Measurements from ENCODE around the gene PCDH15. TPM values are rescaled to one million over a fixed set of nuclear protein-coding genes. Genes with fewer than 3 reads are reported as not detected.

Gene PCDH15
- total and polyA plus RNA-seq, 2 of the 13 experiments (the other 11 are each of a cell fraction or from before 2014, with no cell fraction given) = not detected

DNA sequence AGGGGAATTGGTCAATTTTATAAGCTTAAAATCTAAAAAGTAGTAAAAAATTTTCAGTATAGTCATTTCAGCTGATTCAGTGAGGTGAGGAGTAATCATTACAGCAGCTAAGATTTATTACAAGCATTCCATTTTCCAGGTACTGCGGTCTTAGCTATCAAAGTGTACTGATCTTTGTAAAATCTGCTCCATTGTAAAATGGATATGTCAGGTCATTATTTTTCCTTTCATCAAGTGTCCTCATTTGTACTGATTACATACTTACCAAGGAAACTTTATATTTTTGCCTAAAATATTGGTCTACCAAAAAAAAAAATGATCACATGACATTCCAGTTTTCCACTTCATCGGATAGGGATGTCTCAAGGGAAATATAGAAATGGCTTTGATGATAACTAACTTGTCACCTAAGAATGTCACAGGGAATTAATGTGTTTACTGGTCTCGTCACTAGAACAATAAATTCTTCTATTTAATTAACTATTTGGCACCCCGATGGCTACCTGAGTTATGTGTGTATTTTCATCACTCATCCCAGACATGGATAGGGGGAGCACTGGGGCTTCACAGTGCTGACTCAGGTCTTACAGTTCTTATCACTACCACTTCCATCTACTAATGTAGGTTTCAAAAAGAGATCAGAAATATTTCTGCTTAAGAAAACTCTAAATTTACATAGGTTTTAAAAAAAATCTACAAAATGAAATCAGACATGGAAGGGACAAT is 948.4 kb downstream of the PCDH15 start:
- Histone ChIP-seq H3K4me3 (replicated peaks in 1 of 3; ENCODE audit: insufficient read depth in 1 of 3, low read depth in 2 of 3, low read length in 3 of 3) (no peak overlapping the region), H2AFZ (ENCODE audit: low read length) (no peak overlapping the region), H3K4me1 (ENCODE audit: insufficient read depth, low read length) (no peaks in the 10 kb centered on the region), H3K27ac (ENCODE audit: extremely low read length, insufficient read depth, low read length) (no peak overlapping the region), H4K20me1 (ENCODE audit: insufficient read depth, low read length) (no peaks in the 10 kb centered on the region), H3K4me2 (ENCODE audit: low read depth, low read length) (no peak overlapping the region), H3K9ac (ENCODE audit: insufficient read depth, low read depth, low read length) (no peak overlapping the region), H3K36me3 (replicated peaks in 1 of 2; ENCODE audit: control insufficient read depth in 1 of 2, insufficient read depth in 2 of 2, low read length in 2 of 2) (no peaks in the 10 kb centered on the region), H3K9me3 (ENCODE audit: low read length) (no peaks in the 10 kb centered on the region), H3K79me2 (ENCODE audit: insufficient read depth, low read length) (no peaks in the 10 kb centered on the region), H3K27me3 (ENCODE audit: control insufficient read depth in 1 of 2, insufficient read depth in 2 of 2, low read length in 2 of 2) (no peaks in the 10 kb centered on the region)
- DNase-seq (ENCODE audit: low spot score) = no peak
- TF ChIP-seq MAFK (conservative IDR thresholded peaks at IDR 0.05 in 1 of 2, IDR thresholded peaks at IDR 0.05 in 1 of 2; ENCODE audit: low read length in 2 of 2) (0 out of 4 replicates have a peak, but pooled peaks of 1 of the 2 experiments have one; percentile 27), ZNF713 (CRISPR knock-in tag; IDR thresholded peaks at IDR 0.05) (no peak)
- intact Hi-C loops (cut with micrococcal nuclease; ENCODE audit: unreplicated experiment) (no loop called here), in situ Hi-C loops (cut with HindIII; ENCODE audit: extremely low pct_ligation_motif_present, low pct_unique_long_range_greater_than_20kb) (no loop called here)
- 14% methylated on average over 4 of the region's 4 CpGs for WGBS (ENCODE audit: low lambda C conversion rate)
- ChIA-PET POLR2A (no interaction called here), CTCF (ENCODE audit: low intra/inter-chr PET ratio, low total read pairs) (no interaction called here)
- FAIRE-seq = no peak
- ATAC-seq = no peak
- BruUV-seq (replicated peaks) = no TSS peak

DNA sequence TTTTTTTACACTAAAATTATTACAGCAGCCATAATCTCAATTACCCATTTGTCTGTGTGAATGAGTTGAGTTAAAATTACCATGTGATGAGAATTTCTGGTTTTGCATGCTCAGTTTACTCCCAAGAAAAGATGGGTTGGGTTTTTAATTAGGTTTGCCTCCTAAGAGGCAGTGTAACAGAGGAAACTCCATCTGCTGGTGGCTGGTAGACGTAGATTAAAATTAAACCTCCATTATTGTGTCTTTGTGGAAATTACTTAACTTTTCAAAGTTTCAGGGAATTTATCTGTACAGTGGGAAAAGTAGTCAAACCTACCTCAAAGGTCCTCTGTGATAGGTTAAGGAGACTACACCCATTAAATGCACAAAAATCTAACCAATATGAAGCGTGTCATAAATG is 954.2 kb downstream of the PCDH15 start:
- ATAC-seq = no peak
- ChIA-PET POLR2A (no interaction called here), CTCF (ENCODE audit: low intra/inter-chr PET ratio, low total read pairs) (no interaction called here)
- FAIRE-seq = no peak
- no peak overlapping the region for H3K4me3 ChIP-seq (replicated peaks in 1 of 3; ENCODE audit: insufficient read depth in 1 of 3, low read depth in 2 of 3, low read length in 3 of 3)
- no peak overlapping the region for H3K4me2 ChIP-seq (ENCODE audit: low read depth, low read length)
- H3K4me1 ChIP-seq (ENCODE audit: insufficient read depth, low read length) = no peaks in the 10 kb centered on the region
- H2AFZ ChIP-seq (ENCODE audit: low read length) = no peak overlapping the region
- no peak overlapping the region for H3K27ac ChIP-seq (ENCODE audit: extremely low read length, insufficient read depth, low read length)
- no peak overlapping the region for H3K9ac ChIP-seq (ENCODE audit: insufficient read depth, low read depth, low read length)
- no TSS peak for BruUV-seq (replicated peaks)
- no peaks in the 10 kb centered on the region for H3K79me2 ChIP-seq (ENCODE audit: insufficient read depth, low read length)
- no peaks in the 10 kb centered on the region for H4K20me1 ChIP-seq (ENCODE audit: insufficient read depth, low read length)
- intact Hi-C loops (cut with micrococcal nuclease; ENCODE audit: unreplicated experiment) = loop anchor here (10.0 kb wide), 1 partner anchor 258 kb away; no protein-coding TSS in a partner anchor
- in situ Hi-C loops (cut with HindIII; ENCODE audit: extremely low pct_ligation_motif_present, low pct_unique_long_range_greater_than_20kb) = loop anchor here (25.0 kb wide), 1 partner anchor 540 kb away; no protein-coding TSS in a partner anchor
- H3K9me3 ChIP-seq (ENCODE audit: low read length) = no peaks in the 10 kb centered on the region
- H3K36me3 ChIP-seq (replicated peaks in 1 of 2; ENCODE audit: control insufficient read depth in 1 of 2, insufficient read depth in 2 of 2, low read length in 2 of 2) = no peaks in the 10 kb centered on the region
- DNase-seq (ENCODE audit: low spot score) = no peak
- WGBS (ENCODE audit: low lambda C conversion rate) = 2% methylated on average over 2 of the region's 2 CpGs
- H3K27me3 ChIP-seq (ENCODE audit: control insufficient read depth in 1 of 2, insufficient read depth in 2 of 2, low read length in 2 of 2) = no peaks in the 10 kb centered on the region
- TF ChIP-seq, protein P1, sequence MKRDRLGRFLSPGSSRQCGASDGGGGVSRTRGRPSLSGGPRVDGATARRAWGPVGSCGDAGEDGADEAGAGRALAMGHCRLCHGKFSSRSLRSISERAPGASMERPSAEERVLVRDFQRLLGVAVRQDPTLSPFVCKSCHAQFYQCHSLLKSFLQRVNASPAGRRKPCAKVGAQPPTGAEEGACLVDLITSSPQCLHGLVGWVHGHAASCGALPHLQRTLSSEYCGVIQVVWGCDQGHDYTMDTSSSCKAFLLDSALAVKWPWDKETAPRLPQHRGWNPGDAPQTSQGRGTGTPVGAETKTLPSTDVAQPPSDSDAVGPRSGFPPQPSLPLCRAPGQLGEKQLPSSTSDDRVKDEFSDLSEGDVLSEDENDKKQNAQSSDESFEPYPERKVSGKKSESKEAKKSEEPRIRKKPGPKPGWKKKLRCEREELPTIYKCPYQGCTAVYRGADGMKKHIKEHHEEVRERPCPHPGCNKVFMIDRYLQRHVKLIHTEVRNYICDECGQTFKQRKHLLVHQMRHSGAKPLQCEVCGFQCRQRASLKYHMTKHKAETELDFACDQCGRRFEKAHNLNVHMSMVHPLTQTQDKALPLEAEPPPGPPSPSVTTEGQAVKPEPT (CRISPR knock-in tag; IDR thresholded peaks at IDR 0.05; ENCODE audit: low read depth) = no peak
- TF ChIP-seq ZNF777 (CRISPR knock-in tag; IDR thresholded peaks at IDR 0.05) = no peak
- no peak for TF ChIP-seq MIER3 (CRISPR knock-in tag; IDR thresholded peaks at IDR 0.05; ENCODE audit: borderline replicate concordance)
- TF ChIP-seq, protein P2, sequence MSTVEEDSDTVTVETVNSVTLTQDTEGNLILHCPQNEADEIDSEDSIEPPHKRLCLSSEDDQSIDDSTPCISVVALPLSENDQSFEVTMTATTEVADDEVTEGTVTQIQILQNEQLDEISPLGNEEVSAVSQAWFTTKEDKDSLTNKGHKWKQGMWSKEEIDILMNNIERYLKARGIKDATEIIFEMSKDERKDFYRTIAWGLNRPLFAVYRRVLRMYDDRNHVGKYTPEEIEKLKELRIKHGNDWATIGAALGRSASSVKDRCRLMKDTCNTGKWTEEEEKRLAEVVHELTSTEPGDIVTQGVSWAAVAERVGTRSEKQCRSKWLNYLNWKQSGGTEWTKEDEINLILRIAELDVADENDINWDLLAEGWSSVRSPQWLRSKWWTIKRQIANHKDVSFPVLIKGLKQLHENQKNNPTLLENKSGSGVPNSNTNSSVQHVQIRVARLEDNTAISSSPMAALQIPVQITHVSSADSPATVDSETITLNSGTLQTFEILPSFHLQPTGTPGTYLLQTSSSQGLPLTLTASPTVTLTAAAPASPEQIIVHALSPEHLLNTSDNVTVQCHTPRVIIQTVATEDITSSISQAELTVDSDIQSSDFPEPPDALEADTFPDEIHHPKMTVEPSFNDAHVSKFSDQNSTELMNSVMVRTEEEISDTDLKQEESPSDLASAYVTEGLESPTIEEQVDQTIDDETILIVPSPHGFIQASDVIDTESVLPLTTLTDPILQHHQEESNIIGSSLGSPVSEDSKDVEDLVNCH (CRISPR knock-in tag; IDR thresholded peaks at IDR 0.05) = no peak
- TF ChIP-seq, protein P3, sequence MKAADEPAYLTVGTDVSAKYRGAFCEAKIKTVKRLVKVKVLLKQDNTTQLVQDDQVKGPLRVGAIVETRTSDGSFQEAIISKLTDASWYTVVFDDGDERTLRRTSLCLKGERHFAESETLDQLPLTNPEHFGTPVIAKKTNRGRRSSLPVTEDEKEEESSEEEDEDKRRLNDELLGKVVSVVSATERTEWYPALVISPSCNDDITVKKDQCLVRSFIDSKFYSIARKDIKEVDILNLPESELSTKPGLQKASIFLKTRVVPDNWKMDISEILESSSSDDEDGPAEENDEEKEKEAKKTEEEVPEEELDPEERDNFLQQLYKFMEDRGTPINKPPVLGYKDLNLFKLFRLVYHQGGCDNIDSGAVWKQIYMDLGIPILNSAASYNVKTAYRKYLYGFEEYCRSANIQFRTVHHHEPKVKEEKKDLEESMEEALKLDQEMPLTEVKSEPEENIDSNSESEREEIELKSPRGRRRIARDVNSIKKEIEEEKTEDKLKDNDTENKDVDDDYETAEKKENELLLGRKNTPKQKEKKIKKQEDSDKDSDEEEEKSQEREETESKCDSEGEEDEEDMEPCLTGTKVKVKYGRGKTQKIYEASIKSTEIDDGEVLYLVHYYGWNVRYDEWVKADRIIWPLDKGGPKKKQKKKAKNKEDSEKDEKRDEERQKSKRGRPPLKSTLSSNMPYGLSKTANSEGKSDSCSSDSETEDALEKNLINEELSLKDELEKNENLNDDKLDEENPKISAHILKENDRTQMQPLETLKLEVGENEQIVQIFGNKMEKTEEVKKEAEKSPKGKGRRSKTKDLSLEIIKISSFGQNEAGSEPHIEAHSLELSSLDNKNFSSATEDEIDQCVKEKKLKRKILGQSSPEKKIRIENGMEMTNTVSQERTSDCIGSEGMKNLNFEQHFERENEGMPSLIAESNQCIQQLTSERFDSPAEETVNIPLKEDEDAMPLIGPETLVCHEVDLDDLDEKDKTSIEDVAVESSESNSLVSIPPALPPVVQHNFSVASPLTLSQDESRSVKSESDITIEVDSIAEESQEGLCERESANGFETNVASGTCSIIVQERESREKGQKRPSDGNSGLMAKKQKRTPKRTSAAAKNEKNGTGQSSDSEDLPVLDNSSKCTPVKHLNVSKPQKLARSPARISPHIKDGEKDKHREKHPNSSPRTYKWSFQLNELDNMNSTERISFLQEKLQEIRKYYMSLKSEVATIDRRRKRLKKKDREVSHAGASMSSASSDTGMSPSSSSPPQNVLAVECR (CRISPR knock-in tag; IDR thresholded peaks at IDR 0.05; ENCODE audit: borderline replicate concordance) = no peak
- TF ChIP-seq ZFP36L1 (CRISPR knock-in tag; IDR thresholded peaks at IDR 0.05) = no peak
- TF ChIP-seq JDP2 (CRISPR knock-in tag; IDR thresholded peaks at IDR 0.05; ENCODE audit: borderline replicate concordance) = no peak

All from HepG2 (cell line).